ENCODE measurements around the gene PHF2.

The PHF2 gene

GRCh38 chr9:93640027-93640426 is 63.6 kb downstream of the PHF2 start:
- TF ChIP-seq POLR2AphosphoS5 (IDR thresholded peaks at IDR 0.05; ENCODE audit: low read depth, low read length) = no peak
- TF ChIP-seq POLR2A (IDR thresholded peaks at IDR 0.05; ENCODE audit: low read depth, low read length) = no peak
- no peak for TF ChIP-seq TAF1 (IDR thresholded peaks at IDR 0.05; ENCODE audit: borderline replicate concordance, low read depth, low read length)
- FAIRE-seq (no peak), DNase-seq (ENCODE audit: insufficient read length) (no peak)

DNA sequence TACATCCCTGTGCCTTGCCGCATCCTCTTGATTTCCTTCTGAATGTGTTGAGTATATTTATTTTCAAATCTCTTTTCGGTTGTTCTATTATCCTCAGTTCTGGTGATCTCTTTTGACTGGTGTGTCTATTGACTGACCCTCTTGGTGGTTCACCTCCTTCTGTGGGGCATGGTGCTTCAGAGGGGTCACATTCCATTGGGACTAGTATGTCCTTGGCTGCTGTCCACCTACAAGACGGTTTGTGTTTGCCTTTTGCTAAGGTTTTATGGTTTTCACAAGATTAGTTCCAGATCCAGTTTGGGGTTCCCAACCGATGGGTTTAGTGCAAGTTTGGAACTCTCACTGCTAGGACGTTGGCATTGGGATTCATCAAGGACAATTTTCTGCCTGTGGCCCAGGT is 66.6 kb downstream of the PHF2 start:
- no peak for TF ChIP-seq POLR2A (IDR thresholded peaks at IDR 0.05; ENCODE audit: low read depth, low read length)
- no peak for TF ChIP-seq TAF1 (IDR thresholded peaks at IDR 0.05; ENCODE audit: borderline replicate concordance, low read depth, low read length)
- no peak for TF ChIP-seq POLR2AphosphoS5 (IDR thresholded peaks at IDR 0.05; ENCODE audit: low read depth, low read length)
- FAIRE-seq (no peak), DNase-seq (ENCODE audit: insufficient read length) (no peak)

GRCh38 chr9:93644397-93645088 is 68.2 kb downstream of the PHF2 start:
- no peak for DNase-seq (ENCODE audit: insufficient read length)
- TF ChIP-seq POLR2A (IDR thresholded peaks at IDR 0.05; ENCODE audit: low read depth, low read length) (no peak), POLR2AphosphoS5 (IDR thresholded peaks at IDR 0.05; ENCODE audit: low read depth, low read length) (no peak), TAF1 (IDR thresholded peaks at IDR 0.05; ENCODE audit: borderline replicate concordance, low read depth, low read length) (no peak)
- FAIRE-seq = no peak

DNA sequence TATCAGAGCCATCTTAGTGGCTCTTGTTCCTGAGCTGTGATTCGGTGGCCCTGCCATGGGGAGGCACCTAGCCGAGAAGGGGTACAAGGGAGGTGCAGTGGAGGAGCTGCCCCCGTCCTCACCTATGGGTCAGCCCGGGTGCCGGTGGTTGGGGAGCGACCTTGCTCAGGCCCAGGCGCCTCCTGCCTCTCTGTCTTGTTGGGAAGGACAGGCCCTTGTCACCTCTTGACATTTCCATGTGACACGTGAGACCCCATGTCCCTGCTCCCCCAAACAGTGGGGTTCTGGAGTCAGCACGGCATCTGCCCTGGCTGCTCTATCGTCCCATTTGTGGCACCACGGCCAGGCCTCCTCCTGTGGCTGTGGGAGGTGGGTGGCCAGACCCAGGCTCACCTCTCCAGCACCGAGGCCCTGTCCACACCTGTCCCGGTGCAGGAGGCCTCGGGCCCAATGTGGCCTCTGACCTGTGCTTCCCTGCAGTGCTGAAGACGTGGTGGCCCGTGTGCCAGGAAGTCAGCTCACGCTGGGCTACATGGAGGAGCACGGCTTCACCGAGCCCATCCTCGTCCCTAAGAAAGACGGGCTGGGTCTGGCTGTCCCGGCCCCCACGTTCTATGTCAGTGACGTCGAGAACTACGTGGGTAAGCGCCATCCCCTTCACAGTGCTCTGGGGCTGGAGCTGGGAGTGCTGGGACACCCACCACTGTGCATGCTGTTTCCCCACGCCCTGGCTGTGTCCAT is 68.9 kb downstream of the PHF2 start:
- TF ChIP-seq POLR2A (IDR thresholded peaks at IDR 0.05; ENCODE audit: low read depth, low read length) (no peak), POLR2AphosphoS5 (IDR thresholded peaks at IDR 0.05; ENCODE audit: low read depth, low read length) (no peak), TAF1 (IDR thresholded peaks at IDR 0.05; ENCODE audit: borderline replicate concordance, low read depth, low read length) (no peak)
- FAIRE-seq (no peak), DNase-seq (ENCODE audit: insufficient read length) (no peak)

GRCh38 chr9:93645921-93646639 is 69.7 kb downstream of the PHF2 start:
- TF ChIP-seq TAF1 (IDR thresholded peaks at IDR 0.05; ENCODE audit: borderline replicate concordance, low read depth, low read length) (no peak), POLR2AphosphoS5 (IDR thresholded peaks at IDR 0.05; ENCODE audit: low read depth, low read length) (no peak), POLR2A (IDR thresholded peaks at IDR 0.05; ENCODE audit: low read depth, low read length) (no peak)
- FAIRE-seq (no peak), DNase-seq (ENCODE audit: insufficient read length) (no peak)

DNA sequence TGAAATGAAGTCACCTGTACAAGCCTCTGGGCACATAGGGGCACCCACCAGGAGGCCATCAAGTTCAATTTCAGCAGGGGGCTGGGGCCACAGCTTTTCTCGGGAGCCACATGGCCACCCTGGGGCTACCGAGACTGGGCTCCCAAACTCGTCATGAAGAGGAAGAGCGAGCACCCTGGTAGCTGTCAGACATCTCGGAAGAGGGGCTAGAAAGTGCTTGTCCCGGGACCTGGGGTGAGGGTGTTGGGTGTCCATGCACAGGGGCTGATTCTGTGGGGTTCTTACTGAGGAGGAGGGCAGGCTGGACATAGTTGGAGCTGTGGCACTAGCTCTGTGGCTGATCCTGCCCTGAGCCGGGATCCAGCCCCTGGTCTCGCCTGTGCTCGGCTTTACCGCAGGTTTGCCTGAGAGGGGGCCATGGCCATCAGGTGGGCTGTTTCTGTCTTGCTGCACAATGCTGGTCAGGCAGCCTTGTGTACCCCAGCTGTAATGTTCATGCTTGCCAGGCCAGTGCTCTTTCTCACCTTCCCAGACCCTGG is 70.3 kb downstream of the PHF2 start:
- FAIRE-seq (no peak), DNase-seq (ENCODE audit: insufficient read length) (no peak)
- TF ChIP-seq TAF1 (IDR thresholded peaks at IDR 0.05; ENCODE audit: borderline replicate concordance, low read depth, low read length) (no peak), POLR2AphosphoS5 (IDR thresholded peaks at IDR 0.05; ENCODE audit: low read depth, low read length) (no peak), POLR2A (IDR thresholded peaks at IDR 0.05; ENCODE audit: low read depth, low read length) (no peak)

GRCh38 chr9:93648181-93648580 is 71.8 kb downstream of the PHF2 start:
- no peak for FAIRE-seq
- DNase-seq (ENCODE audit: insufficient read length) = no peak
- TF ChIP-seq POLR2A (IDR thresholded peaks at IDR 0.05; ENCODE audit: low read depth, low read length) (no peak), POLR2AphosphoS5 (IDR thresholded peaks at IDR 0.05; ENCODE audit: low read depth, low read length) (no peak), TAF1 (IDR thresholded peaks at IDR 0.05; ENCODE audit: borderline replicate concordance, low read depth, low read length) (no peak)

GRCh38 chr9:93648836-93649235 is 72.5 kb downstream of the PHF2 start:
- FAIRE-seq (no peak), DNase-seq (ENCODE audit: insufficient read length) (no peak)
- TF ChIP-seq POLR2A (IDR thresholded peaks at IDR 0.05; ENCODE audit: low read depth, low read length) (no peak), POLR2AphosphoS5 (IDR thresholded peaks at IDR 0.05; ENCODE audit: low read depth, low read length) (no peak)

- FAIRE-seq (peak; percentile 78), DNase-seq (ENCODE audit: insufficient read length) (no peak)
- TF ChIP-seq POLR2A (IDR thresholded peaks at IDR 0.05; ENCODE audit: low read depth, low read length) (no peak), POLR2AphosphoS5 (IDR thresholded peaks at IDR 0.05; ENCODE audit: low read depth, low read length) (peak; percentile 41; the same call in 1 of the 2 replicates)
Measured at GRCh38 chr9:93649610-93650261, 73.4 kb downstream of the PHF2 start.

GRCh38 chr9:93650448-93650847 is 74.1 kb downstream of the PHF2 start:
- DNase-seq (ENCODE audit: insufficient read length) = no peak
- TF ChIP-seq TAF1 (IDR thresholded peaks at IDR 0.05; ENCODE audit: borderline replicate concordance, low read depth, low read length) (no peak), POLR2AphosphoS5 (IDR thresholded peaks at IDR 0.05; ENCODE audit: low read depth, low read length) (no peak), POLR2A (IDR thresholded peaks at IDR 0.05; ENCODE audit: low read depth, low read length) (no peak)
- FAIRE-seq = no peak

- DNase-seq (ENCODE audit: insufficient read length) = no peak
- no peak for FAIRE-seq
- no peak for TF ChIP-seq POLR2A (IDR thresholded peaks at IDR 0.05; ENCODE audit: low read depth, low read length)
- no peak for TF ChIP-seq POLR2AphosphoS5 (IDR thresholded peaks at IDR 0.05; ENCODE audit: low read depth, low read length)
- TF ChIP-seq TAF1 (IDR thresholded peaks at IDR 0.05; ENCODE audit: borderline replicate concordance, low read depth, low read length) = no peak
Measured at GRCh38 chr9:93651521-93651950, 75.2 kb downstream of the PHF2 start.

All from GM12892 (cell line).